ENCODE measurements around the gene TICRR.

GRCh38 chr15:89531796-89532537 lies 43.3 kb upstream of the TICRR start:
- no peak for TF ChIP-seq EP300 (IDR thresholded peaks at IDR 0.05; ENCODE audit: borderline replicate concordance)
- TF ChIP-seq ZBTB7A (IDR thresholded peaks at IDR 0.05; ENCODE audit: low read depth) = no peak
- no peak for TF ChIP-seq MAX (IDR thresholded peaks at IDR 0.05)
- no peak for TF ChIP-seq CREB1 (IDR thresholded peaks at IDR 0.05; ENCODE audit: low read depth)
- no peak for TF ChIP-seq TAF1 (IDR thresholded peaks at IDR 0.05; ENCODE audit: low read depth)
- no peak for TF ChIP-seq RAD21 (IDR thresholded peaks at IDR 0.05; ENCODE audit: low read depth)
- no peak for TF ChIP-seq FOXM1 (IDR thresholded peaks at IDR 0.05; ENCODE audit: borderline replicate concordance, low read depth)
- TF ChIP-seq, protein P1, sequence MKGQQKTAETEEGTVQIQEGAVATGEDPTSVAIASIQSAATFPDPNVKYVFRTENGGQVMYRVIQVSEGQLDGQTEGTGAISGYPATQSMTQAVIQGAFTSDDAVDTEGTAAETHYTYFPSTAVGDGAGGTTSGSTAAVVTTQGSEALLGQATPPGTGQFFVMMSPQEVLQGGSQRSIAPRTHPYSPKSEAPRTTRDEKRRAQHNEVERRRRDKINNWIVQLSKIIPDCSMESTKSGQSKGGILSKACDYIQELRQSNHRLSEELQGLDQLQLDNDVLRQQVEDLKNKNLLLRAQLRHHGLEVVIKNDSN (IDR thresholded peaks at IDR 0.05) = no peak
- TF ChIP-seq YY1 (IDR thresholded peaks at IDR 0.05; ENCODE audit: low read depth) = no peak
- no peak for TF ChIP-seq NFIC (IDR thresholded peaks at IDR 0.05)
- no peak for TF ChIP-seq CEBPB (IDR thresholded peaks at IDR 0.05)
- TF ChIP-seq REST (IDR thresholded peaks at IDR 0.05; ENCODE audit: low read depth) = no peak
- TF ChIP-seq TCF12 (IDR thresholded peaks at IDR 0.05; ENCODE audit: low read depth) = no peak
